AG04449 (cell line): Measurements from ENCODE around the gene TMOD2.

Experiments
- CTCF ChIA-PET: fragments of 350-600 bp; formaldehyde crosslinking; extraction: SDS; loops from one replicate; lab custom pipeline; 2021; ENCODE audit warnings: antibody characterized with exemption; lab: Yijun Ruan, JAX
- POLR2A ChIA-PET: fragments of 400-600, 350-600 bp; formaldehyde crosslinking; extraction: SDS; loops from one replicate; lab custom pipeline; 2020; ENCODE audit warnings: antibody characterized with exemption, inconsistent platforms; lab: Yijun Ruan, JAX
- DNase-seq: peaks from one replicate; pipeline ENCODE4 v3.0.0-alpha.2; 2010; ENCODE audit warnings: low read depth, low spot score
- H3K4me3 ChIP-seq: 2 replicates; pipeline ENCODE4 v1.5.1; 2011; ENCODE audit warnings: low read depth, mild to moderate bottlenecking, control low read depth, low read length
- CTCF ChIP-seq: IDR thresholded peaks from one replicate; pipeline ENCODE4 v1.5.1; 2011; ENCODE audit warnings: mild to moderate bottlenecking, moderate library complexity, low read length, control low read depth, inconsistent platforms; ENCODE audit not compliant: insufficient read depth; ENCODE audit errors: missing control alignments

Gene TMOD2

GRCh38 chr15:51714162-51714561 lies 37.2 kb upstream of the TMOD2 start:
- no peak for TF ChIP-seq CTCF
- DNase-seq: no peak
- ChIA-PET CTCF (no interaction called here), POLR2A (no interaction called here)
- H3K4me3 ChIP-seq: no peak overlapping the region

GRCh38 chr15:51714911-51715310 lies 36.5 kb upstream of the TMOD2 start:
- TF ChIP-seq CTCF: no peak
- CTCF ChIA-PET: no interaction called here
- no peak for DNase-seq
- POLR2A ChIA-PET: no interaction called here
- H3K4me3 ChIP-seq: no peak overlapping the region

- no peak for DNase-seq
- ChIA-PET CTCF (interaction anchor here (1.7 to 2.0 kb wide), 2 partner anchors 59 to 71 kb away, joined by 4 to 10 read pairs; no protein-coding TSS in a partner anchor), POLR2A (no interaction called here)
- no peak overlapping the region for H3K4me3 ChIP-seq
- no peak for TF ChIP-seq CTCF
These were observed 33.2 kb upstream of the TMOD2 start for GRCh38 chr15:51718219-51718618.

GRCh38 chr15:51718746-51719145 lies 32.7 kb upstream of the TMOD2 start:
- TF ChIP-seq CTCF: no peak
- POLR2A ChIA-PET: no interaction called here
- CTCF ChIA-PET: interaction anchor here (1.4 to 2.0 kb wide), 3 partner anchors 58 to 72 kb away, joined by 4 to 10 read pairs (median 5); no protein-coding TSS in a partner anchor
- no peak overlapping the region for H3K4me3 ChIP-seq
- no peak for DNase-seq

- POLR2A ChIA-PET: no interaction called here
- no peak for DNase-seq
- TF ChIP-seq CTCF: no peak
- CTCF ChIA-PET: interaction anchor here (1.1 to 1.4 kb wide), 3 partner anchors 56 to 71 kb away, joined by 4 to 5 read pairs (median 4); no protein-coding TSS in a partner anchor
- no peak overlapping the region for H3K4me3 ChIP-seq
These were observed 31.0 kb upstream of the TMOD2 start for GRCh38 chr15:51720201-51720995.

- CTCF ChIA-PET: interaction anchor here (1.2 to 1.3 kb wide), 2 partner anchors 14 to 56 kb away, joined by 3 to 4 read pairs; no protein-coding TSS in a partner anchor
- no peak for TF ChIP-seq CTCF
- no peak overlapping the region for H3K4me3 ChIP-seq
- DNase-seq: no peak
- POLR2A ChIA-PET: no interaction called here
These were observed 30.0 kb upstream of the TMOD2 start for GRCh38 chr15:51721199-51721960.
